K562 (cell line): ENCODE data around the gene OR8A1. TPM values are rescaled to one million over a fixed set of nuclear protein-coding genes. Genes with fewer than 3 reads are reported as not detected.
A peak's percentile ranks its signal among the peaks of the same experiment; 100 is the strongest.

ENCODE experiments used
- ATAC-seq: fragments of 200-7000 bp; cut with Tn5 transposase; 3 replicates; pipeline ENCODE4 v1.9.1; 2020; ENCODE audit warnings: moderate library complexity
- BruUV-seq: library from RNA; stranded (reverse); fragments of 400-500 nt; replicated peaks from 2 replicates; lab custom pipeline; 2021; lab: Mats Ljungman, UMichigan
- CTCF ChIA-PET: fragments of 300-600 bp; formaldehyde crosslinking; extraction: SDS; loops from one replicate; lab custom pipeline; 2021; ENCODE audit warnings: low intra/inter-chr PET ratio; lab: Yijun Ruan, JAX
- POLR2A ChIA-PET: fragments of 300-600, 350-650 bp; sonication (Branson Sonifier 250); formaldehyde crosslinking; extraction: SDS; loops from one replicate; lab custom pipeline; 2021; ENCODE audit warnings: antibody characterized with exemption, inconsistent platforms; lab: Yijun Ruan, JAX
- DNase-seq, 4 experiments: peaks; one replicate each; pipeline versions ENCODE4 v3.0.0 to v3.0.0-alpha.2; 2011 to 2018; ENCODE audit warnings: low spot score in 3 of 4, mixed read lengths in 3 of 4; ENCODE audit errors: extremely low read depth in 1 of 4
- FAIRE-seq: peaks from 2 replicates; lab custom pipeline; 2011; peaks lifted over from hg19 to GRCh38; lab: Jason Lieb, UNC
- H2AFZ ChIP-seq: 2 replicates; pipeline ENCODE4 v1.6.0; 2011; ENCODE audit warnings: low read depth, low read length, control low read depth, inconsistent platforms
- H3K27ac ChIP-seq: fragments of 200-600 bp; 3 replicates; pipeline ENCODE4 v1.8.0; 2011; ENCODE audit warnings: low read depth, mild to moderate bottlenecking, control low read depth, inconsistent platforms, low read length, moderate library complexity, mixed read lengths; ENCODE audit errors: extremely low read depth
- H3K27me3 ChIP-seq, 2 experiments: fragments of 300-600 bp in 1 of 2; 2 replicates in 1 of 2; 3 replicates in 1 of 2; pipeline versions ENCODE4 v1.6.0 to v1.8.0; 2011; ENCODE audit warnings: inconsistent platforms in 2 of 2, low read length in 2 of 2, mild to moderate bottlenecking in 1 of 2, mixed read lengths in 1 of 2, moderate library complexity in 1 of 2; ENCODE audit not compliant: control insufficient read depth in 2 of 2, insufficient read depth in 2 of 2
- H3K36me3 ChIP-seq: fragments of 300-600 bp; 3 replicates; pipeline ENCODE4 v1.8.0; 2011; ENCODE audit warnings: mild to moderate bottlenecking, low read length, inconsistent platforms; ENCODE audit not compliant: control insufficient read depth, insufficient read depth
- H3K4me1 ChIP-seq, 2 experiments: fragments of 200-600 bp in 1 of 2; replicated peaks in 1 of 2; 2 replicates in 1 of 2; 3 replicates in 1 of 2; pipeline versions ENCODE4 v1.5.1 to v1.8.0; 2011; ENCODE audit warnings: inconsistent platforms in 2 of 2, low read length in 2 of 2, mild to moderate bottlenecking in 1 of 2, mixed read lengths in 1 of 2, moderate library complexity in 1 of 2; ENCODE audit not compliant: control insufficient read depth in 2 of 2, insufficient read depth in 2 of 2
- H3K4me2 ChIP-seq: 2 replicates; pipeline ENCODE4 v1.6.1; 2011; ENCODE audit warnings: low read length, control low read depth, inconsistent platforms, mixed read lengths; ENCODE audit not compliant: insufficient read depth
- H3K4me3 ChIP-seq: fragments of 200-600 bp; sonication (generic), shearing (Covaris generic); 2 replicates; pipeline ENCODE4 v1.5.1; 2016; ENCODE audit warnings: control low read depth, inconsistent platforms
- H3K79me2 ChIP-seq: fragments of 200-600 bp; 3 replicates; pipeline ENCODE4 v1.8.0; 2011; ENCODE audit warnings: low read length, inconsistent platforms; ENCODE audit not compliant: control insufficient read depth, insufficient read depth
- H3K9ac ChIP-seq, 2 experiments: 2 replicates each; pipeline versions ENCODE4 v1.6.0 to v1.6.1; 2011; ENCODE audit warnings: low read depth in 2 of 2, low read length in 2 of 2, control low read depth in 1 of 2, inconsistent platforms in 1 of 2, mild to moderate bottlenecking in 1 of 2, mixed read lengths in 1 of 2; ENCODE audit not compliant: insufficient read depth in 1 of 2
- H3K9me1 ChIP-seq: one replicate; pipeline ENCODE4 v1.6.0; 2011; ENCODE audit warnings: inconsistent platforms, mild to moderate bottlenecking, low read length, moderate library complexity; ENCODE audit not compliant: control insufficient read depth, insufficient read depth
- H3K9me3 ChIP-seq: replicated peaks from 2 replicates; pipeline ENCODE4 v1.5.1; 2011; ENCODE audit warnings: low read depth, low read length, inconsistent platforms; ENCODE audit not compliant: control insufficient read depth, insufficient read depth
- H4K20me1 ChIP-seq: replicated peaks from 2 replicates; pipeline ENCODE4 v1.6.1; 2011; ENCODE audit warnings: low read length, inconsistent platforms, mixed read lengths; ENCODE audit not compliant: control insufficient read depth, insufficient read depth
- BHLHE40 ChIP-seq: IDR thresholded peaks from 2 replicates; pipeline ENCODE4 v1.6.1; 2011; ENCODE audit warnings: low read length, improper control_type of control experiment
- CBX8 ChIP-seq: fragments of 200-600 bp; sonication (generic); IDR thresholded peaks from 2 replicates; pipeline ENCODE4 v1.6.1; 2012; ENCODE audit warnings: borderline replicate concordance, mixed run types, low read depth, mild to moderate bottlenecking, moderate library complexity, mixed read lengths, low read length, control low read depth, inconsistent platforms; ENCODE audit not compliant: poor library complexity, severe bottlenecking; ENCODE audit errors: extremely low read depth
- EP300 ChIP-seq: IDR thresholded peaks from 2 replicates; pipeline ENCODE4 v1.6.1; 2012; ENCODE audit warnings: low read length, improper control_type of control experiment
- GTF2A2 ChIP-seq: IDR thresholded peaks from 2 replicates; pipeline ENCODE4 v1.6.1; 2016; ENCODE audit warnings: mild to moderate bottlenecking, missing genetic modification characterization, missing compliant biosample characterization
- RFX7 ChIP-seq: fragments of 250-450 bp; sonication (Bioruptor Pico); IDR thresholded peaks from 2 replicates; pipeline ENCODE4 v1.5.1; 2021; ENCODE audit warnings: mild to moderate bottlenecking
- WGBS: fragments of 100-300 bp; shearing (Covaris generic); methylation state at CpG from one replicate; pipeline ENCODE4 v1.1.6; 2016; ENCODE audit warnings: low coverage, mixed read lengths; ENCODE audit not compliant: insufficient coverage; ENCODE audit errors: missing lambda C conversion rate; 5-methylcytosine and 5-hydroxymethylcytosine counted together
- in situ Hi-C: fragments of 300-500 bp; cut with MboI; formaldehyde crosslinking; loops from 4 replicates; pipeline ENCODE4 v1.15.0; 2018; ENCODE audit warnings: inconsistent platforms, mixed read lengths
- intact Hi-C: fragments of 100-400 bp; cut with micrococcal nuclease; formaldehyde crosslinking; loops from 2 replicates; pipeline ENCODE4 v1.14.2; 2022
- polyA plus RNA-seq, 8 experiments: library from polyadenylated mRNA; depleted of rRNA in 4 of 8; stranded (reverse) in 5 of 8; unstranded in 3 of 8; fragments of >200 nt; fragmentation: Nextera tagmentation in 2 of 8; fragmentation: Illumina TruSeq in 1 of 8; extraction: Ambion mirVana in 2 of 8; extraction: Trizol in 1 of 8; gene quantifications; 2 replicates each; pipeline versions ENCODE4 v1.2.1 to v1.2.3, GENCODE V29; 2011 to 2014; ENCODE audit warnings: inconsistent platforms in 1 of 8, missing spikeins in 1 of 8
- total RNA-seq, 7 experiments: library from RNA; depleted of rRNA in 6 of 7; stranded (reverse); fragments of >200 nt in 6 of 7; fragmentation: Illumina TruSeq in 2 of 7; extraction: Trizol in 2 of 7; gene quantifications; 2 replicates each; pipeline versions ENCODE4 v1.2.1 to v1.2.3, GENCODE V29; 2011 to 2021; ENCODE audit warnings: low replicate concordance in 1 of 7
- TF ChIP-seq, protein P1 (sequence below): fragments of 450-650 bp; IDR thresholded peaks from 2 replicates; pipeline ENCODE4 v1.7.0; 2016; ENCODE audit warnings: borderline replicate concordance

The OR8A1 gene
- total and polyA plus RNA-seq, 9 of the 15 experiments (the other 6 are each of a cell fraction or from before 2014, with no cell fraction given), result 0.27 to 2.7 (median 1.4) TPM

DNA sequence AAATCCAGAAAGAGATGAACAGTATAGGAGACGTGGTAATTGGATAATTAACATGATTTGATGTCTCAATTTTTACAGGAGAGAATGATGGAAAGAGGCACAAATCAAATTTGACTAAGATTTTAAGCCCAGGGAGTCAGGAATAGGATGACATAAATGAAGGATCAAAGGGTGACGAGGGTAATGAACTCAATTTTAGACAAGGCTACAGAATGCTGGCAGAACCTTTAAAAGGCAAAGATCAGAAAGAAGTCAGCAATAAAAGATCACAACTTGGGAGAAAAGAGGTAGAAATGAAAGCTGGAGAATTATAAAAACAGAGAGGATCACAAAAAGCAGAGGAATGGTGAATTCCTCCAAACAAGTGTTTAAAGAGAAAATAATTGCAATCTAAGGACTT, 13.0 kb upstream of the OR8A1 start:
- H3K4me2 ChIP-seq, result no peak overlapping the region
- ChIA-PET POLR2A (no interaction called here), CTCF (no interaction called here)
- BruUV-seq, result no TSS peak
- H3K4me1 ChIP-seq, result no peaks in the 10 kb centered on the region
- no peak overlapping the region for H3K4me3 ChIP-seq
- no peak overlapping the region for H2AFZ ChIP-seq
- FAIRE-seq (no peak), ATAC-seq (no peak), DNase-seq (no peak)
- no peaks in the 10 kb centered on the region; a peak in 1 of 5 replicates for H3K27me3 ChIP-seq
- no peaks in the 10 kb centered on the region for H3K36me3 ChIP-seq
- no peaks in the 10 kb centered on the region; the same call in 1 of the 2 replicates for H4K20me1 ChIP-seq
- intact Hi-C loops (no loop called here), in situ Hi-C loops (no loop called here)
- H3K9me3 ChIP-seq, result no peaks in the 10 kb centered on the region
- no peaks in the 10 kb centered on the region for H3K9me1 ChIP-seq
- TF ChIP-seq EP300, result no peak
- peak; percentile 5 for TF ChIP-seq CBX8
- no peak overlapping the region for H3K9ac ChIP-seq
- 5% methylated on average over 2 of the region's 2 CpGs for WGBS
- no peak overlapping the region for H3K27ac ChIP-seq
- H3K79me2 ChIP-seq, result no peaks in the 10 kb centered on the region

DNA sequence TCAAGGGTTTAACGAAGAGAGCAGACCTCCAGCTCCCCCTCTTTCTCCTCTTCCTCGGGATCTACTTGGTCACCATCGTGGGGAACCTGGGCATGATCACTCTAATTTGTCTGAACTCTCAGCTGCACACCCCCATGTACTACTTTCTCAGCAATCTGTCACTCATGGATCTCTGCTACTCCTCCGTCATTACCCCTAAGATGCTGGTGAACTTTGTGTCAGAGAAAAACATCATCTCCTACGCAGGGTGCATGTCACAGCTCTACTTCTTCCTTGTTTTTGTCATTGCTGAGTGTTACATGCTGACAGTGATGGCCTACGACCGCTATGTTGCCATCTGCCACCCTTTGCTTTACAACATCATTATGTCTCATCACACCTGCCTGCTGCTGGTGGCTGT, 363 bp downstream of the OR8A1 start:
- no peaks in the 10 kb centered on the region for H3K9me3 ChIP-seq
- no peak for FAIRE-seq
- H3K9me1 ChIP-seq, result no peaks in the 10 kb centered on the region
- no peak overlapping the region for H3K9ac ChIP-seq
- intact Hi-C loops (no loop called here), in situ Hi-C loops (no loop called here)
- ChIA-PET POLR2A (no interaction called here), CTCF (no interaction called here)
- no peaks in the 10 kb centered on the region for H4K20me1 ChIP-seq
- WGBS, result 7% methylated on average over 7 of the region's 7 CpGs
- no peaks in the 10 kb centered on the region for H3K79me2 ChIP-seq
- no peak for ATAC-seq
- H3K4me1 ChIP-seq, result no peaks in the 10 kb centered on the region
- no peak for TF ChIP-seq BHLHE40
- TF ChIP-seq RFX7 (CRISPR knock-in tag), result no peak
- TF ChIP-seq GTF2A2 (tag), result no peak
- TF ChIP-seq, protein P1, sequence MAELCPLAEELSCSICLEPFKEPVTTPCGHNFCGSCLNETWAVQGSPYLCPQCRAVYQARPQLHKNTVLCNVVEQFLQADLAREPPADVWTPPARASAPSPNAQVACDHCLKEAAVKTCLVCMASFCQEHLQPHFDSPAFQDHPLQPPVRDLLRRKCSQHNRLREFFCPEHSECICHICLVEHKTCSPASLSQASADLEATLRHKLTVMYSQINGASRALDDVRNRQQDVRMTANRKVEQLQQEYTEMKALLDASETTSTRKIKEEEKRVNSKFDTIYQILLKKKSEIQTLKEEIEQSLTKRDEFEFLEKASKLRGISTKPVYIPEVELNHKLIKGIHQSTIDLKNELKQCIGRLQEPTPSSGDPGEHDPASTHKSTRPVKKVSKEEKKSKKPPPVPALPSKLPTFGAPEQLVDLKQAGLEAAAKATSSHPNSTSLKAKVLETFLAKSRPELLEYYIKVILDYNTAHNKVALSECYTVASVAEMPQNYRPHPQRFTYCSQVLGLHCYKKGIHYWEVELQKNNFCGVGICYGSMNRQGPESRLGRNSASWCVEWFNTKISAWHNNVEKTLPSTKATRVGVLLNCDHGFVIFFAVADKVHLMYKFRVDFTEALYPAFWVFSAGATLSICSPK, result no peak
- no peak overlapping the region for H2AFZ ChIP-seq
- H3K4me3 ChIP-seq, result no peak overlapping the region
- BruUV-seq, result no TSS peak
- no peak overlapping the region for H3K4me2 ChIP-seq
- peaks cover 0 to 9% of the 10 kb centered on the region in 2 experiments; a peak in 1 of 5 replicates for H3K27me3 ChIP-seq
- DNase-seq, result no peak
- H3K36me3 ChIP-seq, result no peaks in the 10 kb centered on the region
- no peak overlapping the region for H3K27ac ChIP-seq
